ENCODE results near the gene SMCO1. TPM values are rescaled to one million over a fixed set of nuclear protein-coding genes. Genes with fewer than 3 reads are reported as not detected.
"Not testable (repeated sequence)": the region's sequence is repeated elsewhere in the genome, so short reads cannot be mapped to it uniquely, and the experiment has no call there.

The SMCO1 gene
- total RNA-seq, 1 donor from 2014 or later, result not detected

DNA sequence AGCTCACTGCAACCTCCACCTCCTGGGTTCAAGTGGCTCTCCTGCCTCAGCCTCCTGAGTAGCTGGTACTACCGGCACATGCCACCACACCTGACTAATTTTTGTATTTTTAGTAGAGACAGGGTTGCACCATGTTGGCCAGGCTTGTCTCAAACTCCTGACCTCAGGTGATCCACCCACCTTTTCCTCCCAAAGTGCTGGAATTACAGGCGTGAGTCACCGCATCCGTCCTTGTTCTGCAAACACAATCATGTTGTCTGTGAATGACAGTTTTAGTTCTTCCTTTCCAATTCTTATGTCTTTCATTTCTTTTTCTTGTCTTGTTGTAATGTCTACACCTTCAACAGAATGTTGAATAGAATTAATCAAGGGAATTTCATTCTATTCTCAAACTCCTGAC lies 16.3 kb upstream of the SMCO1 start:
- Mint-ChIP-seq H3K4me3 (no peak overlapping the region), H3K36me3 (no peaks in the 10 kb centered on the region), H3K9me3 (peaks cover 10% of the 10 kb centered on the region), H3K27ac (no peak overlapping the region), H3K27me3 (peaks cover 35% of the 10 kb centered on the region), H3K4me1 (ENCODE audit: unreplicated experiment) (no peaks in the 10 kb centered on the region)
- no peak for DNase-seq (ENCODE audit: extremely low spot score, unreplicated experiment)
- TF ChIP-seq, protein P1, sequence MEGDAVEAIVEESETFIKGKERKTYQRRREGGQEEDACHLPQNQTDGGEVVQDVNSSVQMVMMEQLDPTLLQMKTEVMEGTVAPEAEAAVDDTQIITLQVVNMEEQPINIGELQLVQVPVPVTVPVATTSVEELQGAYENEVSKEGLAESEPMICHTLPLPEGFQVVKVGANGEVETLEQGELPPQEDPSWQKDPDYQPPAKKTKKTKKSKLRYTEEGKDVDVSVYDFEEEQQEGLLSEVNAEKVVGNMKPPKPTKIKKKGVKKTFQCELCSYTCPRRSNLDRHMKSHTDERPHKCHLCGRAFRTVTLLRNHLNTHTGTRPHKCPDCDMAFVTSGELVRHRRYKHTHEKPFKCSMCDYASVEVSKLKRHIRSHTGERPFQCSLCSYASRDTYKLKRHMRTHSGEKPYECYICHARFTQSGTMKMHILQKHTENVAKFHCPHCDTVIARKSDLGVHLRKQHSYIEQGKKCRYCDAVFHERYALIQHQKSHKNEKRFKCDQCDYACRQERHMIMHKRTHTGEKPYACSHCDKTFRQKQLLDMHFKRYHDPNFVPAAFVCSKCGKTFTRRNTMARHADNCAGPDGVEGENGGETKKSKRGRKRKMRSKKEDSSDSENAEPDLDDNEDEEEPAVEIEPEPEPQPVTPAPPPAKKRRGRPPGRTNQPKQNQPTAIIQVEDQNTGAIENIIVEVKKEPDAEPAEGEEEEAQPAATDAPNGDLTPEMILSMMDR (conservative IDR thresholded peaks at IDR 0.05), result no peak

DNA sequence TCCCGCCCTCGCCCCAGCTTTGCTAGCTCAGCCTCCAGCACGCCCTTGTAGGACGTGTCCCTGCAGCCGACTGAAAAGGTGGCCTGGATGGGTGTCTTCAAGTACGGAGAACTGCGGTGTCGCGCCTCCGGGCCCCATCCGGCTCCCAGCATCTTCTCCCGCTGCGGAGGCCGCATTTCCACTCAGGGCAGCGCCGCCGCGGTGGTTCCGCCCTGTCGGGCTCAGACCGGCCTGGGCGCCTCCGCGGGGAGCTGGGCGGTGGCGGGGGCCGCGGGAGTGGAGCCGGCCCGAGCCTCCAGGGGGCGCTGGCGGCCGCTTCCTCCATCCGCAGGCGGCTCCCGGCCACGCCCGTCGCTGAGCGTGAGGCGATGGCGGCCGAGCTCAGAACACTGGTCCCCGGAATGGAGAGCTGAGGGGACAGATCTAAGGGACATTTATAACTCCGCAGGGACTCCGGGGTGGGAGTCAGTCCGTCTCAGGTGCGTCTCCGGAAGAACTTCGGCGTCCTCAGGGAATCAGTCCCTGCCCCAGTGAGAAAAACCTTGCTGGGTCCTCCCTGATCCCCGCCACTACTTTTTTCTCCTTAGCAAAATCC lies 13.6 kb upstream of the SMCO1 start:
- Mint-ChIP-seq H3K36me3 (no peaks in the 10 kb centered on the region), H3K27ac (no peak overlapping the region), H3K4me3 (peak overlapping the region; percentile 41), H3K27me3 (peaks cover 31% of the 10 kb centered on the region), H3K9me3 (peaks cover 10% of the 10 kb centered on the region), H3K4me1 (ENCODE audit: unreplicated experiment) (no peaks in the 10 kb centered on the region)
- TF ChIP-seq, protein P1 (conservative IDR thresholded peaks at IDR 0.05), result peak; percentile 89
- peak; percentile 87 for DNase-seq (ENCODE audit: extremely low spot score, unreplicated experiment)

DNA sequence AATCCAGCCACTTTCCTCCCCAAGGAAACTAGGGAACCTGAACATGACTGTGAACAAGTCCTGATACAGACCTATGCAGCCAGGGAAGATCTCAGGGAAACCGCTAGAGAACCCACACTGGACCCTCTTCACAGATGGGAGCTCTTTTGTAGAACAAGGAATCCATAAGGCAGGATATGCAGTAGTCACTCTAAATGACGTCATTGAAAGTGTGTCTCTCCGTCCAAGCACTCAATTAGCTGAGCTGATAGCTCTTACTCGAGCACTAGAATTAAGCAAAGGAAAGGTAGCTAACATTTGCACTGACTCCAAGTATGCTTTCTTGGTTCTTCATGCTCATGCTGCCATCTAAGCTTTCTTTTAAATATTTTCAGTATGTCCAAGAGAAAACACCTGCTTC lies 10.0 kb upstream of the SMCO1 start:
- DNase-seq (ENCODE audit: extremely low spot score, unreplicated experiment), result no peak
- H3K4me3 Mint-ChIP-seq, result no peak overlapping the region
- H3K4me1 Mint-ChIP-seq (ENCODE audit: unreplicated experiment), result no peaks in the 10 kb centered on the region
- H3K36me3 Mint-ChIP-seq, result peaks cover 5% of the 10 kb centered on the region
- TF ChIP-seq, protein P1 (conservative IDR thresholded peaks at IDR 0.05), result no peak
- H3K9me3 Mint-ChIP-seq, result peaks cover 10% of the 10 kb centered on the region
- H3K27me3 Mint-ChIP-seq, result peaks cover 8% of the 10 kb centered on the region
- H3K27ac Mint-ChIP-seq, result no peak overlapping the region

DNA sequence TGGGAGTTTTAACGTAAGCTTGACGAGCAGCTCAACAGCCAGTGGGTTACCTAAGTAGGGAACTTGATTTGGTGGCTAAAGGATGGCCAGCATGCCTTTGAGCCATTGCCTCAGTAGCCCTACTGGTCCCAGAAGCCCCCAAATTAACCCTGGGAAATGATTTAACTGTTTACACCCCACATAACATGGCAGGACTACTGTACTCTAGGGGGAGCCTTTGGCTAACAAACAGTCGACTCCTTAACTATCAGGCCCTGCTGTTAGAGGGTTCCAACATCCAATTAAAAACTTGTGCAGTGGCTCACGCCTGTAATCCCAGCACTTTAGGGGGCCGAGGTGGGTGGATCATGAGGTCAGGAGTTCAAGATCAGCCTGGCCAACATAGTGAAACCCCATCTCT lies 9.4 kb upstream of the SMCO1 start:
- peaks cover 7% of the 10 kb centered on the region for H3K27me3 Mint-ChIP-seq

DNA sequence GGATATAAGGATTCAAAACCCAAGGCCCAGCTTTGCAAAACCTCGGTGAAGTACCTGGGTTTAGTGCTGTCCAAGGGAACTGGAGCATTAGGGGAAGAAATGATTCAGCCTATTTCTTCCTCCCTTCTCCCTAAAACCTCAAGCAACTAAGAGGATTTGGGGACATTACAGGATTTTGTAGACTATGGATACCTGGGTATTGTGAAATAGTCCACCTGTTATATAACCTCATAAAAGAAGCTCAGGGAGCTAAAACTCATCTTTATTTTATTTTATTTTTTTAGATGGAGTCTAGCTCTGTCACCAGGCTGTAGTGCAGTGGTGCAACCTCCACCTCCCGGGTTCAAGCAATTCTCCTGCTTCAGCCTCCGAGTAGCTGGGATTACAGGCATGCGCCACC lies 8.7 kb upstream of the SMCO1 start:
- Mint-ChIP-seq H3K4me1 (ENCODE audit: unreplicated experiment) (no peaks in the 10 kb centered on the region), H3K27ac (no peak overlapping the region), H3K27me3 (peaks cover 7% of the 10 kb centered on the region), H3K9me3 (peaks cover 14% of the 10 kb centered on the region), H3K4me3 (no peak overlapping the region), H3K36me3 (peaks cover 5% of the 10 kb centered on the region)
- TF ChIP-seq, protein P1 (conservative IDR thresholded peaks at IDR 0.05), result no peak
- DNase-seq (ENCODE audit: extremely low spot score, unreplicated experiment), result no peak

More for the DNA sequence above, 9.4 kb upstream of the SMCO1 start:
- TF ChIP-seq, protein P1 (conservative IDR thresholded peaks at IDR 0.05), result no peak
- H3K4me1 Mint-ChIP-seq (ENCODE audit: unreplicated experiment), result no peaks in the 10 kb centered on the region
- no peak overlapping the region for H3K27ac Mint-ChIP-seq
- H3K36me3 Mint-ChIP-seq, result peaks cover 5% of the 10 kb centered on the region
- no peak overlapping the region for H3K4me3 Mint-ChIP-seq
- peaks cover 10% of the 10 kb centered on the region for H3K9me3 Mint-ChIP-seq
- DNase-seq (ENCODE audit: extremely low spot score, unreplicated experiment), result no peak

DNA sequence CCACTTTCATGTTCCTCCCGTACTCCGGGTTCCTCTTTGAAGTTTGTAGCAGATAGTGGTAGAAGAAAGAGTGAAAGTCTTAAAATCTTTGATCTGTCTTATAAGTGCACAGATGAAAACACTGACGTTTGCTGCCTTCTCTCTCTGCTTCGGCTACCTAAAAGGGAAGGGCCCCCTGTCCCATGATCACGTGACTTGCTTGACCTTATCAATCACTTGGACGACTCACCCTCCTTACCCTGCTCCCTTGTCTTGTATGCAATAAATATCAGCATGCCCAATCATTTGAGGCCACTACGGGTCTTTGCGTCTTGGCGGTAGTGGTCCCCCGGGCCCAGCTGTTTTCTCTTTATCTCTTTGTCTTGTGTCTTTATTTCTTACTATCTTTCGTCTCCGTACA lies 6.1 kb upstream of the SMCO1 start:
- not testable (repeated sequence) for H3K4me1 Mint-ChIP-seq (ENCODE audit: unreplicated experiment); H3K27me3 Mint-ChIP-seq; H3K27ac Mint-ChIP-seq; H3K4me3 Mint-ChIP-seq; DNase-seq (ENCODE audit: extremely low spot score, unreplicated experiment); H3K36me3 Mint-ChIP-seq
- H3K9me3 Mint-ChIP-seq, result peaks cover 15% of the 10 kb centered on the region

Measured in type B pancreatic cell (in vitro differentiated cells).